Thyroid gland (tissue), 4 donors: ENCODE measurements around the gene ALG8. TPM values are rescaled to one million over a fixed set of nuclear protein-coding genes. Genes with fewer than 3 reads are reported as not detected.

Source experiments
- DNase-seq, 2 donors: peaks; one replicate each; pipeline ENCODE4 v3.0.0-alpha.2; 2019
- H3K27ac ChIP-seq, 3 donors: fragments of 200-600 bp; sonication (generic); 1 replicate in 2 of 3; 2 replicates in 1 of 3; pipeline ENCODE4 v1.5.1; 2016 to 2019; ENCODE audit warnings: mild to moderate bottlenecking in 1 of 3, moderate library complexity in 1 of 3
- H3K27me3 ChIP-seq: fragments of 200-600 bp; sonication (generic); one replicate; pipeline ENCODE4 v1.5.1; 2019
- H3K36me3 ChIP-seq, 2 donors: fragments of 200-600 bp; sonication (generic); one replicate each; pipeline ENCODE4 v1.5.1; 2016 to 2019
- H3K4me1 ChIP-seq, 2 donors: fragments of 200-600 bp; sonication (generic); one replicate each; pipeline ENCODE4 v1.5.1; 2017 to 2019
- H3K4me3 ChIP-seq, 3 donors: fragments of 200-600 bp; sonication (generic); replicated peaks in 1 of 3; 1 replicate in 2 of 3; 2 replicates in 1 of 3; pipeline ENCODE4 v1.5.1; 2016; ENCODE audit warnings: mild to moderate bottlenecking in 1 of 3
- H3K9me3 ChIP-seq: fragments of 200-600 bp; sonication (generic); one replicate; pipeline ENCODE4 v1.5.1; 2017
- CTCF ChIP-seq, 6 experiments: fragments of 200-600 bp in 3 of 6; fragments of 450-650 bp in 3 of 6; sonication (generic) in 3 of 6; IDR thresholded peaks; one replicate each; pipeline ENCODE4 v1.5.1; 2016 to 2019; ENCODE audit warnings: antibody characterized with exemption in 6 of 6, mild to moderate bottlenecking in 2 of 6, inconsistent platforms in 1 of 6, moderate library complexity in 1 of 6
- POLR2A ChIP-seq, 2 donors: fragments of 450-650 bp; IDR thresholded peaks; one replicate each; pipeline ENCODE4 v1.6.1; 2017; ENCODE audit warnings: antibody characterized with exemption in 2 of 2, mild to moderate bottlenecking in 2 of 2, moderate library complexity in 1 of 2
- WGBS, 2 donors: methylation state at CpG; one replicate each; pipeline ENCODE4 v1.1.5; 2017; 5-methylcytosine and 5-hydroxymethylcytosine counted together
- intact Hi-C: fragments of 100-400 bp; cut with DNase I; formaldehyde crosslinking; loops from one replicate; pipeline ENCODE4 v1.15.1; 2023
- total RNA-seq, 4 donors: library from RNA; depleted of rRNA; stranded (reverse); fragments of >200 nt; gene quantifications; one replicate each; pipeline ENCODE4 v1.2.3, GENCODE V29; 2016

Gene ALG8
- total RNA-seq, 4 donors from 2014 or later = 49.6 to 86.7 (median 52.5) TPM

- 97 to 99% methylated on average over 4 of the region's 4 CpGs for WGBS, 2 donors
- intact Hi-C loops = no loop called here
- H3K4me3 ChIP-seq = no peak overlapping the region
- no peak for TF ChIP-seq CTCF (IDR thresholded peaks at IDR 0.05)
- TF ChIP-seq POLR2A (IDR thresholded peaks at IDR 0.05) = no peak
- H3K36me3 ChIP-seq = no peaks in the 10 kb centered on the region
- no peak overlapping the region for H3K27ac ChIP-seq
- no peaks in the 10 kb centered on the region for H3K9me3 ChIP-seq
- DNase-seq = no peak
- H3K27me3 ChIP-seq = no peaks in the 10 kb centered on the region
- H3K4me1 ChIP-seq = peaks cover 0 to 9% of the 10 kb centered on the region in 2 donors
Measured at GRCh38 chr11:78150346-78150745, 10.9 kb upstream of the ALG8 start.

GRCh38 chr11:78149646-78150045 lies 10.2 kb upstream of the ALG8 start:
- Histone ChIP-seq H3K27me3 (no peaks in the 10 kb centered on the region), H3K36me3 (no peaks in the 10 kb centered on the region), H3K9me3 (no peaks in the 10 kb centered on the region), H3K27ac (no peak overlapping the region), H3K4me3 (no peak overlapping the region), H3K4me1 (peaks cover 0 to 14% of the 10 kb centered on the region in 2 donors)
- no peak for DNase-seq
- intact Hi-C loops = no loop called here
- WGBS, 2 donors = 52 to 64% methylated on average over 1 of the region's 1 CpG
- TF ChIP-seq POLR2A (IDR thresholded peaks at IDR 0.05) = no peak

- Histone ChIP-seq H3K4me3 (no peak overlapping the region), H3K36me3 (no peaks in the 10 kb centered on the region), H3K9me3 (no peaks in the 10 kb centered on the region), H3K27ac (no peak overlapping the region), H3K27me3 (no peaks in the 10 kb centered on the region), H3K4me1 (peaks cover 0 to 14% of the 10 kb centered on the region in 2 donors)
- intact Hi-C loops = no loop called here
- TF ChIP-seq POLR2A (IDR thresholded peaks at IDR 0.05) (no peak), CTCF (IDR thresholded peaks at IDR 0.05) (no peak)
- 93% methylated on average over 2 of the region's 2 CpGs for WGBS, 2 donors
- no peak for DNase-seq
Measured at GRCh38 chr11:78147807-78148206, 8.4 kb upstream of the ALG8 start.

GRCh38 chr11:78145511-78146025 lies 6.1 kb upstream of the ALG8 start:
- Histone ChIP-seq H3K36me3 (no peaks in the 10 kb centered on the region), H3K27me3 (no peaks in the 10 kb centered on the region), H3K27ac (peak overlapping the region; percentile 25 to 45 (median 28)), H3K9me3 (no peaks in the 10 kb centered on the region), H3K4me3 (no peak overlapping the region), H3K4me1 (peaks cover 0 to 17% of the 10 kb centered on the region in 2 donors)
- DNase-seq = peak; percentile 59 to 68
- 87 to 89% methylated on average over 1 of the region's 1 CpG for WGBS, 2 donors
- intact Hi-C loops = no loop called here
- TF ChIP-seq CTCF (IDR thresholded peaks at IDR 0.05) (no peak), POLR2A (IDR thresholded peaks at IDR 0.05) (no peak)

GRCh38 chr11:78140392-78141077 lies 1.1 kb upstream of the ALG8 start:
- 53 to 66% methylated on average over 17 of the region's 17 CpGs for WGBS, 2 donors
- no peak for TF ChIP-seq CTCF (IDR thresholded peaks at IDR 0.05)
- no peak for TF ChIP-seq POLR2A (IDR thresholded peaks at IDR 0.05)
- H3K36me3 ChIP-seq = no peaks in the 10 kb centered on the region
- no peak overlapping the region for H3K4me3 ChIP-seq
- no peak overlapping the region for H3K27ac ChIP-seq
- H3K27me3 ChIP-seq = no peaks in the 10 kb centered on the region
- no peak for DNase-seq
- H3K9me3 ChIP-seq = no peaks in the 10 kb centered on the region
- intact Hi-C loops = no loop called here
- peaks cover 3 to 20% of the 10 kb centered on the region in 2 donors for H3K4me1 ChIP-seq
